ENCODE data around the gene CYTIP.
"Not testable (repeated sequence)": the region's sequence is repeated elsewhere in the genome, so short reads cannot be mapped to it uniquely, and the experiment has no call there.

The CYTIP gene

DNA sequence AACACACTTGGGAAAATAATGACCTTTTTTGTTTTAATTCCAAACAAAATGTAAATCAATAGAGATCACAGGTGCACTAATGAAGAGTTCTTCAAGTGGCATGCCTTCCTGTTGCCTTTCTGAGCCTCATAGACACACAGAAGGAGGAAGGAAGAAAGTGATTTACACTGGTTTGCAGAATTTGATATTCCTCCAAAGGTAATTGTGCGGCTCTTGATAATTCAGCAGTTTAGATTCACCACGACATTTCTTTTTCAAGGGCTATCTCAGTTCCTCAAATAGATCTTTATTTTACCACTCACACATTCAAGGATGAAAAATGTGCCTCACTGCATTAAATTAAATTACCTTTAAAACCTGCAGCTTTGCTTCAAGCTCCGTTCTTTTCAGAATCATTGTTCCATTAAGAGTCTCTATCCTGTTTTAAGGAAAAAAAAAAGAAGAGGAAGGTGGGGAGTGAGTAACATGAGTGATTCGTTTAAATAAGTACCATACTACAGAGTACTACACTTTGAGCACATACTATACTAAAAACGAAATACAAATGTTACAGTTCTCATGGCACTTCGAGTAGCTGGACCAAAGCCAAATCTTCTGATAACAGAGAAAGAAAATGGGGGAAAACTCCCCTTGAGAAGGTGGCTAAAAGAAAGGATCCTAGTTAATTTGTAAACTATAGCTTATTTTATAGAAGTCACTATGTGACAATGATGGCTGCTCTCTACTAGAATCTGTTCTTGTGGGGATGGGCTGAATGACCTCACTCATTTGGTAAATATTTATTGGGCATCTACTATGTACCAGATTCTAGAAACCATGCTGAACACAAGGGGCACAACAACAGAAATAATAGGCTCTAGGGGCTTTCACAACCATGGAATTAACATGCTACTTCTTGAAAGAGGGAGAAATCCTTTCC lies 16.6 kb downstream of the CYTIP start:
- no peak for DNase-seq (ENCODE audit: low read depth in 4 of 4, low spot score in 1 of 4)

DNA sequence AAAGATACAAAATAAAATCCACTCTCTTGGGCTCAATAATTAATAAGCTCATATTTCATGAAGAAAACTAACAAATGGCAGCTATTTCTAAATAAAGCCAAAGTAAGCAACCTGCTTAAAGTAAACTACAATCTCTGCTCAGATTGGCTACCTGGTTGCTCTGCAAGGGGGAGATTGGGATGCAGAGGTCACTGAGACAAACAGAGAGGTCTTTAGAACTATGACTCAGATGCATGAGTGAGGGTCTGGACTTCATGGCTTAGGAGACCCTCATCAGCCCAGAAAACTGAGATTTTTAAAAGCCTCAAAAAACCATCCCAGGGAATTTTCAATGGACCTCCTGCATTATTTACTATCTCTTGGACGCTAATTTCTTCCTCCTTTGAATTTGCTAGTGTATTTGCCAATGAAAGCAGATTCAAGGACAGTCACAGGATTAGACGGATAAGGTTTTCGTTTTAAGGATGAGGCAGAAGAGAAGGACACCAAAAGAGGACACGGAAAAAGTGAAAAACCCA lies 17.4 kb downstream of the CYTIP start:
- no peak for DNase-seq (ENCODE audit: low read depth in 4 of 4, low spot score in 1 of 4)

DNA sequence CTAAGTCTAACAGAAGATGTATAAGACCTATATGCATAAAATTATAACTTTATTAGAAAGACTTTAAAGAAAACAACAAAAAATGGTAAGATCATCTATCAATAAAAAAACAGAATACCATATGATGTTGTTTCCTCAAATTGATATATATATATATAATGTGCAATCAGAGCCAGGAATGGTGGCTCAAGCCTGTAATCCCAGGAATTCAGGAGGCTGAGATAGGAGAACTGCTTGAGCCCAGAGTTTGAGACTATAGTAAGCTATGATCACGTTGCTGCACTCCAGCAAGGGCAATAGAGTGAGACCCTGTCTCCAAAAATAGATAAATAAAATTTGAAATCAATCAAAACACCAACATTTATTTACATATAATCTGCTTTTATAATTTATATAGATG lies 19.5 kb downstream of the CYTIP start:
- DNase-seq (ENCODE audit: low read depth in 4 of 4, low spot score in 1 of 4): no peak

DNA sequence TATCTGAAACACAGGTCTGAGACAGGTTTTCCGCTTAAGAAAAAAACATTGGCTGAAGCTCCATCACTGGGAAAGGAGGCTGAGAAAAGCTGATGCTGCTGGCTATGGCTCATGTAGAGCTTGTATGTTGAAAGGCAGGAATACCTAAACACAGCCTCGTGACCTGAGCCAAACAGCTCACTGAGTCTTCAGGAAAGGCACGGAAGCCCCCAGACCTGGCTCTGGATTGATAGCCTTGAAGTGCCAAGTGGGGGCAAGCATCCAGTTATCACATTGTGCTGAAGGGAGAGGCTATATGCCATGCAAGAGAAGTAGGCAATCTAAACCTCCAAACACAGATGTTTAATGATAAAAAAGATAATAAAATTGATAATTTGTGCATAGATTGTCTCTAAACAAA lies 21.9 kb downstream of the CYTIP start:
- no peak for DNase-seq (ENCODE audit: low read depth in 4 of 4, low spot score in 1 of 4)

DNA sequence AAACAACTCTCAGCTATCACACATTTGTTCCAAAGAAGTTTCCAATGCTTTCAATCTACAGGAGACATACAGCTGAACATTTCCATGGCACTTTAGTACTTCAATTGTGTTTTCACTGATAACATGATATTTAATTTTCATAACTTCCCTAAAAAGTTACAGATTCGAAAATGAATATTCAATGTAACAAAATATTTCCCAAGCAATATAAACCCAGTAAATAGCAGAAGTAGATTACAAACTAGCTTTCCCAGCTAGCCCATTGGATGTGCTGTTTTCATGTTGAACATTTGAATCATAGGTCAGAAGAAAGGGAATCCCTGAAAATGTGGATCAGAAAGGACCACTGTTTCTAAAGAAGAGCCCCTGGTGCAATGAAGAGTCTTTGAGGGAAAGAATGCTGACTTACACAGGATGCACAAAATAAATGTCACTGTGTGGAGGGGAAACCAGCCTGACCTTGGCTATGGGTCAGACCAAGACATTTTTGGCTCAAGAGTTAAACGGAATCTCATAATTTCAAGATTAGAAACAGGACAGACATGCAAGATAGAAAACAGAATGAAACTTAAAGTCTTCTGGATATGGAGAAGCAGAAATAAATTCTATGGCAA lies 22.5 kb downstream of the CYTIP start:
- no peak for DNase-seq (ENCODE audit: low read depth in 4 of 4, low spot score in 1 of 4)

DNA sequence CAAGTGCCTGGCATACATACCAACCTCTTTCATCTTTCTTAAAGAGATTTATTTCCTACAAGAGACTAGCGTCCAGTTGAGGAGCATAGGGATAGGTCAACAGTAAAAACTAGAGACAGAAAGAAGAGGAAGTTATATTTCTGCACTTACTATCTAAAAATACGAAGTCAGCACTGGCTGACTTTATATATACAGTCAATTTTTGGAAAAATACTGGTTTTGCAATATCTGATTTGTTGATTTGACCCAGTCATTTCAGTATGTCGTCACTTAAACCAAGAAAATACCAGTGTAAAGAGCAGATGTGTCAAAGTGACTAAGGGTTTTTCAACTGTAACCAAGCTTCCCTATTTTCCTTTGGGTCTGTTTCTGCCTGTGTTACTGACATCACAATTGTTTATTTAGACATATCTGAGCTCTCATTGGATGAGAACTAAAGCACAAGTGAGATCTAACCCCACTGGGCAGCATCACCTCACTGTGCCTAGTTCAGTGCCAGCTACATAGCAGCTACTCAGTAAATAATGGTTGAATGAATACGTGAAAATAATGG lies 23.0 kb downstream of the CYTIP start:
- no peak for DNase-seq (ENCODE audit: low read depth in 4 of 4, low spot score in 1 of 4)

DNA sequence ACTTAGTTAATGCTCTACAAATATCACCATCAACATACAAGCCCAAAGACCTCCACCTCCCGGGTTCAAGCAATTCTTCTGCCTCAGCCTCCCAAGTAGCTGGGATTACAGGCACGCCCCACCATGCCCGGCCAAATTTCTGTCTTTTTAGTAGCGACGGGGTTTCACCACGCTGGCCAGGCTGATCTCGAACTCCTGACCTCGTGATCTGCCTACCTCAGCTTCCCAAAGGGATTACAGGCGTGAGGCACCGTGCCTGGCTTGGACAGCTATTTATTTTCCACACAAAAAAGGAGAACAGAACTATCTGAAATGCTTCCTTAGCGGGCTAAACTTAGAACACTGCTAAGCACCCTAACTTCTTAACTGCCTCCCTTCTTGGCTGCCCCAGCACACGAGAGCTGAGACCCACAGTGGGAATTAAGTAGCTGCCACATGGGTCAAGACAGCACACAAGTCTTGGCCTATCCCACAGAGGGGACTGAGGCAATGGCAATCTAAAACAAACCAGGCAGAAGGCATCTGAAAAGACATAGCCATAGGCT lies 24.8 kb downstream of the CYTIP start:
- DNase-seq (ENCODE audit: low read depth in 4 of 4, low spot score in 1 of 4): no peak

DNA sequence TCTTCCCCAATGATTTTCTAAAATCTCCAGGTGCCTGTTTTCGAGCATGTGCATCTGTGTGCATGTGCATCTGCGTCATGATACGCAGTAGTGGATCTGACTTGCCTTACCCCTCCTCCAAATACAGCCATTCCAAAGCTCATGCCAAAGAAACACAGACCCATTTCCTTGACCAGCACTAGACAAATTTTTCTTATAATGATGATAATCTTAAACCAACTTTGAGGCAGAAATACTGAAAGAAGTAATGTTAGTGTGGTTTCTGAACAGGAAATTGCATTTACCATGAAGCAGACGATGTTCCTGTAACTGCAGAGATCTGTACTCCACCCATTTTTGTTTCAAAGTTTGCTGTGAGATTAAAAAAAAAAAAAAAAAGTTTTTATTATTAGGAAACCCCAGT lies 25.6 kb downstream of the CYTIP start:
- DNase-seq (ENCODE audit: low read depth in 4 of 4, low spot score in 1 of 4): no peak

DNA sequence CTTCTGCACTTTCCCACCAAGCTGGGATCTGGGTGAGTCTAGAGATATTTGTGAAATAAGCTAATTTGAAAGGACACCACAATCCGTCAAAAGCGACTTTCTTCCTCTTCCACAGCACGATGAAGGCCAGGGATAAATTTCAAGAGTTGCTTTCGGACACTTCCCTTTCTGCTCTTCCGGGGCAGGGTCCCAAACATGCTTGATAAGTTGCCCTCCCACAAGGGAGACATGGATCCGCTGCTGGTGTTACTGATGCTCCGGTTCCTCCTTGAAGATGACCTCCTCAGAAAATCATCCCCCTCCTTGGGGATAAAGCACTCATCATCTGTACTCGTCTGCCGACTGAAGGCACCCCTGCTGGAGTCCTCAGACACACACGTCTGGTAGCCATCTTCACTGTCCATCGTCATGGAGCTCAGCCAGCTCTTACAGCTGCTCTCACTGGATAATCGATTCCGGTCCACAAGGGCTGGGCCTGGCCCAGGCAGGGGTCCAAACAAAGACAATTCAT lies 28.2 kb downstream of the CYTIP start:
- DNase-seq (ENCODE audit: low read depth in 4 of 4, low spot score in 1 of 4): no peak

DNA sequence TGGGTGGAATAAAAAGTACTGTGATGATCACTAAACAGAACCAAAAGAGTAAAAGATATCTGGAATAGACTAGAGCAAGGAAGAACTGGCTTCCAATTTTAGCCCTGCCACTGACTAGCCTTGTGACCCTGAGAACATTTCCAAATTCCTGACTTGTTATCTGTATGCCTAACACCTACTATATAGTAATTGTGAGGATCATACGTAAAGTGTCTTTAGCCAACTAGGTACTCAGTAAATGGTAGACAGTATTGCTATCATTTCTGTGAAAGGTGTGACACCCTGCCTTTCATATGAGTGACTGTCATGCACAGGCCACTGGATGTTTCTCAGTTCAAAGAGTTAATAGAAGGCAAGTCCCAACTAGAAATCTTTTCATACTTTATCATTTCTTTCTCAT lies 29.8 kb downstream of the CYTIP start:
- DNase-seq (ENCODE audit: low read depth in 4 of 4, low spot score in 1 of 4): no peak

DNA sequence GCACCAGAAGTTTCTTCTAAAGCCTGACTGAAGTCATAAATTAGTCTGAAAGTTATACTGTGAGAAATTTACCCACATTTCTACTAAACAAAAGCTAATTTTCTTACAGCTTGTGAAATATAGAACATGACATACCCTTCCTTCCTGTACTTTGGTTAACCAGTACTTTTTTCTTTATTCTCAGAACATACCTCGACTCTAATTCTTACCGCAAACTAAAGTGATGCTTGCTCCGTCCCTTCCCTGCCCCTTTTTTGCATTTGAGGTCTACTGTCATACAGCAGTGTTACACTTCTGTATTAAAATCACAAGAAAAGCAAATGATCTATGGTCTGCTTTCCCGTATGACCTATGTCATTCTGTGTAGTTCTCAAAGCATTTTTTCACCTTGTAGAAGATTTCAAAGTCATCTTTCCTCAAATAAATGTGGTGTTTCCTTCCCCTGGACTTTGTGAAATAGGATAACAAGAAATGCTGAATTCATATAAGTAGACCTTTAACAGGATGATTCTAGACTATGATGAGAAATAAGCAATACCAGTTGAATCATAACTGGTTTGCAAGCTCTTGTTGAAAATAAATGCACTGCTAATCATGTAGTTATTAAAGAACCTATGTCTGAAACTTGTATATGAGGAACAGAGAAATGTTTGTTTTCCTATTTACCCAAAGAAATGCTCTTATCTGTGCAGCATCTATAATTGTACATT lies 30.4 kb downstream of the CYTIP start:
- no peak for DNase-seq (ENCODE audit: low read depth in 4 of 4, low spot score in 1 of 4)

DNA sequence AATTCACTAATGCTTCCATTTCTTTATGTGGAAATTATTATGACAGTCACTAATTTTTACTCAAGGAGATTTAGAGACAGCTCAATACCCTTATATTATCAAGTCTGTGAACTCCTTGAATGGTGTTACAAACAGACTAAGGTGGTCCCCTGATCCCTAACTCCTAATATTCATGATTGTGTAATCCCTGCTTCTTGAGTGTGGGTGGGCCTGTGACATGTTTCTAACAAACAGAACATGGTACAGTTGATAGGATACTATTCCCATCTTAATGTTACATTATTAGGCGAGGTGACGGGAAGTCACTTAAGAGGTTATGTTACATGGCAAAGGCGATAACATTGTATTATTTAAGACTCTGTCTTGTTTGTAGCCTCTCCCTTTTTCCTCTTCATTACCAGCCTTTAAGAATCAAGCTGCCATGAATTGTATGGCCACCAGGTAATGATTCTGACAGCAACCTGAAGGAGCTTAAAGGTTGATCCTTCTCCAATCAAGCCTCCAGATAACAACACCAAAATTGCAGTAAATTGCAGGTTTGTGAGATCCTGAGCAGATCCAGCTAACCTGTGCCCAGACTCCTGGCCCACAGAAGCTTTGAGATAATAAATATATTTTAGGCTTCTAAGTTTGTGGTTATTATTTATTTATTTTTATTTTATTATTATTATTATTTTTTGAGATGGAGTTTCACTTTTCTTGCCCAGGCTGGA lies 32.1 kb downstream of the CYTIP start:
- DNase-seq (ENCODE audit: low read depth in 4 of 4, low spot score in 1 of 4): no peak

DNA sequence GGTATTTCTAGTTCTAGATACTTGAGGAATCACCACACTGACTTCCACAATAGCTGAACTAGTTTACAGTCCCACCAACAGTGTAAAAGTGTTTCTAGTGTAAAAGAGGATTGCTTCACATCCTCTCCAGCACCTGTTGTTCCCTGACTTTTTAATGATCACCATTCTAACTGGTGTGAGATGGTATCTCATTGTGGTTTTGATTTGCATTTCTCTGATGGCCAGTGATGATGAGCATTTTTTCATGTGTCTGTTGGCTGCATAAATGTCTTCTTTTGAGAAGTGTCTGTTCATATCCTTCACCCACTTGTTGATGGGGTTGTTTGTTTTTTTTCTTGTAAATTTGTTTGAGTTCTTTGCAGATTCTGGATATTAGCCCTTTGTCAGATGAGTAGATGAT lies 38.5 kb downstream of the CYTIP start:
- DNase-seq (ENCODE audit: low read depth in 4 of 4, low spot score in 1 of 4): not testable (repeated sequence)

DNA sequence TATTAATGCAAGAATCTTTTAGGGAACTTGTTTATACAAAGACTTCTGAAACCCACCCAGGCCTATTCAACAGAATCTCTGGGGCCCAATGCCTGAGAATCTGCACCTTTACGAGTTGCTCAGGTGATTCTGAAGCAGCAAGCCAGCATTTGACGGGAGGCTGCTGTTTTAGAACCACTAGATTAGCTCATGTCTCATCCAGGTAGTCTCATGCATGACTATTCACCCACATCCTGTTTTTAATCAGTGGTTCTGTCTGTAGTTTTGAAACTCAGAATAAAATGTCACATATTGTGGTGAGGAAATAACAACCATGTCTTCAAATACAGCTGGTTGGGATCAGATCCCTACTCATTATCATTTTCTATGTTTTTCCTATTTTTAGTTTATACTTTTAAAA lies 39.5 kb downstream of the CYTIP start:
- DNase-seq (ENCODE audit: low read depth in 4 of 4, low spot score in 1 of 4): no peak

DNA sequence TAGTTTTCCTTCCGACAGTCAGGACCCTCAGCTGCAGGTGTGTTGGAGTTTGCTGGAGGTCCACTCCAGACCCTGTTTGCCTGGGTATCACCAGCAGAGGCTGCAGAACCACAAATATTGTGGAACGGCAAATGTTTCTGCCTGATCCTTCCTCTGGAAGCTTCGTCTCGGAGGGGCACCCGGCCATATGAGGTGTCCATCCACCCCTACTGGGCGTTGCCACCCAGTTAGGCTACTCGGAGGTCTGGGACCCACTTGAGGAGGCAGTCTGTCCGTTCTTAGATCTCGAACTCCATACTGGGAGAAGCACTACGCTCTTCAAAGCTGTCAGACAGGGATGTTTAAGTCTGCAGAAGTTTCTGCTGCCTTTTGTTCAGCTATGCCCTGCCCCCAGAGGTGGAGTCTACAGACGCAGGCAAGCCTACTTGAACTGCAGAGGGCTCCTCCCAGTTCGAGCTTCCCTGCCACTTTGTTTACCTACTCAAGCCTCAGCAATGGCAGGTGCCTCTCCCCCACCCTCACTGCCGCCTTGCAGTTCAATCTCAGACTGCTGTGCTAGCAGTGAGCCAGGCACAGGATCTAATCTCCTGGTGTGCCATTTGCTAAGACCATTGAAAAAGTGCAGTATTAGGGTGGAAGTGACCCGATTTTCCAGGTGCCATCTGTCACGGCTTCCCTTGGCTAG lies 40.9 kb downstream of the CYTIP start:
- not testable (repeated sequence) for DNase-seq (ENCODE audit: low read depth in 4 of 4, low spot score in 1 of 4)

DNA sequence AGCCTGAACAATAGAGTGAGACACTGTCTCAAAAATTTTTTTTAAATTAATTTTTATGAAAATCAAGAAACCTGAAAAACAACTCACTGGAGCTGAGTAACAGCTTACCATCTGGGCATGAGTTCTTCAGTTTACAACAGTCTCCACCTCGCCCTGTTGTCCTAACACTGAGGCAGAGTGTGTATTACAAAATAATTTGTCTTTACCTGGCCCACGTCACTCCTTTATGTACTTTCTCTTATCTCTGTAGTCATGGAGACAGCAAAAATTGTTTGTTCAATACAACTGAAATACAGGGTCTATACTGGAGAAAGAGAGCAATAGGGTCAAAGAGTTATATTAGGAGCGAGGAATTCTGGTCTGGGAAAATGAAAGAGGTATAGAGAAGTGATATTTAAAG lies 48.1 kb downstream of the CYTIP start:
- no peak for DNase-seq (ENCODE audit: low read depth in 4 of 4, low spot score in 1 of 4)

DNA sequence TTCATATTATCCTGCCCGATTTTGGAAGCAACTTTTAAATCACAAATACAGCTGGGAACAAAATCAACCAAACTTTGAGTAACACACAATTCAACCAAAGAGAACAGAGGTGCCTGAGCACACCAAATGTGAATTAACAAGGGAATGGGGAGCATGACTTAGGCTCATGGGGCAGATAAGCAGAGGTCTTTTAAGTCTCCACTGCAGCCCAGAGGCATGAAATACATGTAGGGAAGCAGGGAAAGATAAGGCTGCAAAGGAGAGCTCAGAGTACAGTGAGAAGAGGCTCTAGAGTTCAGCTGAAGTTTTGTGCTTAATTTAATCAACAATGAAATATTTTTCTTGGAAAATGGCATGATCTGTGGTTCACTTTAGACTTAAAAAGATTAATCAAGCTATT lies 49.0 kb downstream of the CYTIP start:
- no peak for DNase-seq (ENCODE audit: low read depth in 4 of 4, low spot score in 1 of 4)

DNA sequence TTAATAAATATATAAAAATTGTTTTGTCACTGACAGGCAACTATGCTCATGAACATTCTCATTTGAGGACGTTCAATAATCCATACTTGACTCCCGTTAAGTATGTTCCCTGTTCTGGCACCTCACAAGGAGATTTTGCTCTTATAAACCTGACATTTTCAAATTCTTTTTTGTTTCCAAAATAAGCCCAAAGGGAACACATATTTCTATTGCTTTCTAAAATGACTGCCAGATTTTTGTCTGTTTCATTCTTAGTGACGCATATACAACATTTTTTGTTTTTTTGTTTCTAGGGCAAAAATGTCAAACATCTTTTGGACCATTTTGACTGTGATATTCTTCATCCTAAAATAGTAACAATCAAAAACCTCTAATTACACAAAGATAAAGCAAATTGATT lies 50.5 kb downstream of the CYTIP start:
- DNase-seq (ENCODE audit: low read depth in 4 of 4, low spot score in 1 of 4): no peak

DNA sequence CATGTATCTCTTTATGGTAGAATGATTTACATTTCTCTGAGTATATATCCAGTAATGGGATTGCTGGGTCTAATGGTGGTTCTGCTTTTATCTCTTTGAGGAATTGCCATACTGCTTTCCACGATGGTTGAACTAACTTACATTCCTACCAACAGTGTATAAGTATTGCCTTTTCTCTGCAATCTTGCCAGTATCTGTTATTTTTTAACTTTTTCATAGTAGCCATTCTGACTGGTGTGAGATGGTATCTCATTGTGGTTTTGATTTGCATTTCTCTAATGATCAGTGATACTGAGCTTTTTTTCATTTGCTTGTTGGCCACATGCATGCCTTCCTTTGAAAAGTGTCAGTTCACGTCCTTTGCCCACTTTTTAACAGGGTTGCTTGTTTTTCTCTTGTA lies 55.1 kb downstream of the CYTIP start:
- no peak for DNase-seq (ENCODE audit: low read depth in 4 of 4, low spot score in 1 of 4)

DNA sequence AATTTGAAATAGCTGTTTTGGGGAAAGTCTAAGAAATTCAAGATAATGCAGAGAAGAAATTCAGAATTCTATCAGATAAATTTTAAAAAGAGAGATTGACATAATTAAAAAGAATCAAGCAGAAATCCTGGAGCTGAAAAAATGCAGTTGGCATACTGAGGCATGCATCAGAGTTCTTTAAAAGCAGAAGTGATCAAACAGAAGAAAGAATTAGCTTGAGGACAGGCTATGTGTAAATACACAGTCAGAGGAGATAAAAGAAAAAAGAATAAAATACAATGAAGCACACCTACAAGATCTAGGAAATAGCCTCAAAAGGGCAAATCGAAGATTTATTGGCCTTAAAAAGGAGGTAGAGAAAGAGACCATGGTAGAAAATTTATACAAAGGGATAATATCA lies 57.1 kb downstream of the CYTIP start:
- no peak for DNase-seq (ENCODE audit: low read depth in 4 of 4, low spot score in 1 of 4)
